OCI-LY1 (cell line): ENCODE data around the gene FAM83D.

Source experiments
- CTCF ChIP-seq: fragments of 200-600 bp; sonication (generic), shearing (Covaris generic); IDR thresholded peaks from 2 replicates; pipeline ENCODE4 v1.5.1; 2017; ENCODE audit warnings: mild to moderate bottlenecking, antibody characterized with exemption, low read length, moderate library complexity, mixed read lengths
- EZH2 ChIP-seq: fragments of 200-600 bp; sonication (generic), shearing (Covaris generic); IDR thresholded peaks from 2 replicates; pipeline ENCODE4 v1.8.0; 2017; ENCODE audit warnings: borderline replicate concordance, mixed run types, mild to moderate bottlenecking, antibody characterized with exemption, low read length, moderate library complexity, mixed read lengths

DNA sequence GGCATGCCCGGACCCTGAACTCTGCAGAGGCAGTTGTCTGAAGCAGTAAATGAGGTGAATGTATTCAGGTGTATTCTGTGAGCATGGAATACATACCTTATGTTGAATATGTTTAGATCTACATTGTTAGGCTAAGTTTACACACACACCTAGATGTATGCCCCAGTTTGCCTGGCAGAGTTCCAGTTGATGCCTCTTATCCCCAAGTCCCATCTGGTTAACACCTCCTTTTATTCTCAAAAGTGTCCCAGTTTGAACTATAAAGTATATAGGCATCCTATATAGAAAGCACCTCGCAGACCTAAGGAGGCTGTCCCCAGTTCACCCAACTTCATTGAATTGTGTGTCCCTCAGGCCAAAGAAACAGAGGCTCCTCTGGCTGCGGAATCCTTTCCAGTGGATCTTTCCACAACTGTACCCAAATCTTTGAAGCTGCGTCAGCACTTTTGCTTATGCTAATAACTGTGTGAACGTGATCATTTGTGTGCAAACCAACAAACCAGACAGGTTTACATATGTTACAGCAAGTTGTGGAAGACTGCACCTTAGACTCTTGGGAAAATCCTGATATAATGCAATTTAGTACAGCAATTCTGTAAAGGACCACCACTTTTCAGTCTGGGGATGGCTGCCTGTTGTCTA is 31.1 kb downstream of the FAM83D start:
- TF ChIP-seq EZH2 (no peak), CTCF (no peak)
